AG10803 (cell line): Measurements from ENCODE around the gene FBXO42.
A peak's percentile ranks its signal among the peaks of the same experiment; 100 is the strongest.
"Not testable (repeated sequence)": the region's sequence is repeated elsewhere in the genome, so short reads cannot be mapped to it uniquely, and the experiment has no call there.

Experiments used
- DNase-seq: peaks from one replicate; pipeline ENCODE4 v3.0.0; 2010; ENCODE audit warnings: low read depth
- H3K4me3 ChIP-seq: 2 replicates; pipeline ENCODE4 v1.5.1; 2011; ENCODE audit warnings: mild to moderate bottlenecking, low read length, control low read depth
- CTCF ChIP-seq: conservative IDR thresholded peaks from 2 replicates; pipeline ENCODE4 v1.5.1; 2011; ENCODE audit warnings: mild to moderate bottlenecking, low read length, control low read depth, inconsistent platforms

Gene FBXO42

GRCh38 chr1:16249596-16250241 is 102.6 kb downstream of the FBXO42 start:
- peak; percentile 95 for DNase-seq
- no peak overlapping the region for H3K4me3 ChIP-seq
- no peak for TF ChIP-seq CTCF

DNA sequence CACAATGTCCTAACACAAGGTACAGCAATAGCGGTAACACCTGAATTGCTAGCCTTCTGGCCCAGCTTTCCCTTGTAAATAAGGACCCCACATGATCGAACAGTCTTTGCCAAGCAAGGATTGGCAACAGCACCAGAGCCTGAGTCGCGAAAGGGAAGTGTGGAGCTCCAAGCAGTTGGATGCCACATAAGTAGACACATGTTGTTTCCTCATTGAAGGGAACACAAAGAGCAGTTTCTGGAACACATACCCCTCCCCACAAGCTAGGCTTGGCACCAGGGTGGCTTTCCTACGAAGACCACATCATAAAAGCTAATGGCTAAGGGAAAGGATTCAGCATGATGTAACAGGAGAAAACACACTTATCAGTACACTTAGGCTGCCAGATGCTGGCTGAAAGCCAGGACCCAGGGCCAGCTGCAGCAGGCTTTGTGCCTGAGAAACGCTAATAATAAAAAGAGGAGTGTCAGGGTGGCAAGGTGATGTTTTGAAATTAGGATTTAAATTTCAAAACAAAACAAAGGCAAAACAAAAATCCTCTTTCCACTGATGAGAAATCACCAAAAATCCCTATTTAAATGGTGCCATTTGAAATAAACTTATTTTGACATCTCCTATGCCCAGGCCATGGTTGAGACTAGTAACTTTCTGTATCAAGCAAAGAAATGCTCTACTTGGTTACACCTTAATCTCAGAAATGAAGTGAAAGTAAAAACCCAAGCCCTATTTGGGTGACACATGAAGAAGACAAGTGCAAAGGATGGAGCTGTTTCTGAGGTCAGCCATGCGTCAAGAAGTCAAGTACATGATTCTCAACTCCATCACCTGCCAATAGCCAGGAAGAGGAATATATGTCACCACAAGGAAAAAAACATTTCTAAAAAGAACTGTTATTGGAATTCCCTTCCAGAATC is 103.4 kb downstream of the FBXO42 start:
- no peak overlapping the region for H3K4me3 ChIP-seq
- peak; percentile 89 for DNase-seq
- TF ChIP-seq CTCF, result no peak

DNA sequence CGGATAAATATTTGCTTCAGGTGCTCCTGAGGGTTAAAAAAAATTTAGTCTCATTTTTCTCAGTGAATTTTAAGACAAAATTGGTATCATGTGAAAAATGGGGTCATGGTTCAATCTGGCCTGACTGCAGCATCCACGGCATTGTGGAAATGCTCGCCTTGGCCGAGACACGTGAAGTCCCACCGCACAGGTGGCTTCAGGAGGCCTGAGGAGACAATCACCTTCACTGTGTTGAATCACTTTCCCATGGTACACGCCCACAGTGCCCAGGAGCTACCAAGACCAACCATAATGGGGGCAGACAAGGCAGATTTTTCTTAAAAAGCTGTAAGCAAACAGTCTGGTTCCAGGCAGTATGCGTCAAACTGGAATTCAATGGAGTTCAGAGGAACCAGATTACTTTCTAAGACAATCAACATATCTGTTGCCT is 104.3 kb downstream of the FBXO42 start:
- no peak overlapping the region for H3K4me3 ChIP-seq
- no peak for TF ChIP-seq CTCF
- DNase-seq, result no peak

GRCh38 chr1:16247441-16247840 is 104.8 kb downstream of the FBXO42 start:
- DNase-seq, result no peak
- TF ChIP-seq CTCF, result no peak
- H3K4me3 ChIP-seq, result no peak overlapping the region

- no peak overlapping the region for H3K4me3 ChIP-seq
Measured at GRCh38 chr1:16246961-16247360, 105.3 kb downstream of the FBXO42 start.

DNA sequence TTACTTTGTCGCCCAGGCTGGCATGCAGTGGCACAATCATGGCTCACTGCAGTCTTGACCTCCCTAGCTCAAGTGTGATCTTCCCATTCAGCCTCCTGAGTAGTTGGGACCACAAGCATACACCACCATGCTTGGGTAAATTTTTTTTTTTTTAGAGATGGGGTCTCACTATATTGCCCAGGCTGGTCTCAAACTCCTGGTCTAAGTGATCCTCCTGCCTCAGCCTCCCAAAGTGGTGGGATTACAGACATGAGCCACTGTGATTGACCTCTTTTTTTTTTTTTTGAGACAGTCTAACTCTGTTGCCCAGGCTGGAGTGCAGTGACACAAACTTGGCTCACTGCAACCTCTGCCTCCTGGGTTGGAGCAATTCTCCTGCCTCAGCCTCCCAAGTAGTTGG is 106.0 kb downstream of the FBXO42 start:
- not testable (repeated sequence) for DNase-seq, H3K4me3 ChIP-seq

More at GRCh38 chr1:16246961-16247360, 105.3 kb downstream of the FBXO42 start:
- TF ChIP-seq CTCF, result no peak
- no peak for DNase-seq

DNA sequence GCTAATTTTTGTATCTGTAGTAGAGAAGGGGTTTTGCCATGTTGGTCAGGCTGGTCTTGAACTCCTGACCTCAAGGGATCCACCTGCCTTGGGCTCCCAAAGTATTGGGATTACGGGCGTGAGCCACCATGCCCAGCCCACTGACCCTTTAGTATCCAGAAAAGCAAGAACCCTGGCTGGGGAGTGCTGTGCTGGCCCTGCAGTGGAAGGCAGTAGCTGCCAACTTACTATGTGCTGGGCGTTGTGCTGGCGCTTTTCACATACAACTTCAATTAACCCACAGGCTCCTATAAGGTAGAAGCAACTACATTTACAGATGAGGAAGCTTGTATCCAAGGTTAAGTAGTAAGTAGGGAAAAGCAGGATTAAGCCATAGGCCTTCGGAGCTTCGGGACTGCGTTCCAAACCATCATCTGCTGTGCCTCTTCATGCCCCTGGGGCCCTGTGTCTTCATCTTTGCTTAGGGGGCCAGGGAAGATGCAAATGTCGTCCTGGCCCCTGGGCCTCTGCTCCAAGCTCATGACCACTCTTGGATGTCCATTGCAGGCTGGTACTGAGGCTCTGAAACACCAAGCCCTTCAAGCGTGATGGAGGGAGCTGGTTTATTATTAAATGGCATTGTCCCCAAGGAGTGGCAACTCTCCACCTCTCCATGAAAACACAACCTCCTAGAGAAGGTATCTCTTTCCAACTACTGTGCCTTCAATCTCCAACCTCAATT is 106.6 kb downstream of the FBXO42 start:
- DNase-seq, result no peak
- H3K4me3 ChIP-seq, result no peak overlapping the region
- no peak for TF ChIP-seq CTCF
